ENCODE data around the gene NPEPL1. TPM values are rescaled to one million over a fixed set of nuclear protein-coding genes. Genes with fewer than 3 reads are reported as not detected.

NPEPL1 gene
- total RNA-seq, 6 donors from 2014 or later = 19.4 to 198 (median 50.9) TPM

GRCh38 chr20:58753267-58753921 lies 60.8 kb downstream of the NPEPL1 start:
- H3K4me3 ChIP-seq = no peak overlapping the region
- ATAC-seq (ENCODE audit: low FRiP score in 2 of 2) (no peak), DNase-seq (no peak)
- no peaks in the 10 kb centered on the region for H3K4me1 ChIP-seq
- H3K9me3 ChIP-seq = no peaks in the 10 kb centered on the region
- H3K36me3 ChIP-seq = no peaks in the 10 kb centered on the region
- 74 to 78% methylated on average over 14 of the region's 14 CpGs for WGBS, 2 donors
- H3K27ac ChIP-seq = no peak overlapping the region
- no peaks in the 10 kb centered on the region for H3K27me3 ChIP-seq
- no peak for TF ChIP-seq CTCF (IDR thresholded peaks at IDR 0.05)
- no peak for TF ChIP-seq POLR2AphosphoS5 (IDR thresholded peaks at IDR 0.05)
- no peak for TF ChIP-seq EP300 (IDR thresholded peaks at IDR 0.05)
- no peak for TF ChIP-seq POLR2A (IDR thresholded peaks at IDR 0.05)

GRCh38 chr20:58753922-58754551 lies 61.4 kb downstream of the NPEPL1 start:
- no peaks in the 10 kb centered on the region for H3K4me1 ChIP-seq
- no peaks in the 10 kb centered on the region for H3K27me3 ChIP-seq
- DNase-seq (peak in 1 of 2 donors; percentile 29), ATAC-seq (ENCODE audit: low FRiP score in 2 of 2) (no peak)
- TF ChIP-seq CTCF (IDR thresholded peaks at IDR 0.05) (no peak), POLR2AphosphoS5 (IDR thresholded peaks at IDR 0.05) (no peak)
- H3K4me3 ChIP-seq = no peak overlapping the region
- WGBS, 2 donors = 72 to 83% methylated on average over 13 to 17 of the region's 17 CpGs
- H3K9me3 ChIP-seq = no peaks in the 10 kb centered on the region
- no peak overlapping the region for H3K27ac ChIP-seq
- no peaks in the 10 kb centered on the region for H3K36me3 ChIP-seq

- no peak for DNase-seq
- no peaks in the 10 kb centered on the region for H3K36me3 ChIP-seq
- no peak overlapping the region for H3K4me3 ChIP-seq
- no peak for ATAC-seq (ENCODE audit: low FRiP score in 2 of 2)
- TF ChIP-seq POLR2A (IDR thresholded peaks at IDR 0.05) = no peak
- no peak for TF ChIP-seq CTCF (IDR thresholded peaks at IDR 0.05)
- no peak for TF ChIP-seq POLR2AphosphoS5 (IDR thresholded peaks at IDR 0.05)
- no peaks in the 10 kb centered on the region for H3K27me3 ChIP-seq
- 78 to 80% methylated on average over 7 to 8 of the region's 8 CpGs for WGBS, 2 donors
- H3K27ac ChIP-seq = no peak overlapping the region
- no peaks in the 10 kb centered on the region for H3K9me3 ChIP-seq
- H3K4me1 ChIP-seq = no peaks in the 10 kb centered on the region
Measured at GRCh38 chr20:58754584-58754983, 62.0 kb downstream of the NPEPL1 start.

GRCh38 chr20:58755062-58755697 lies 62.6 kb downstream of the NPEPL1 start:
- 89 to 92% methylated on average over 18 of the region's 18 CpGs for WGBS, 2 donors
- ATAC-seq (ENCODE audit: low FRiP score in 2 of 2) (no peak), DNase-seq (no peak)
- H3K4me3 ChIP-seq = no peak overlapping the region
- H3K9me3 ChIP-seq = no peaks in the 10 kb centered on the region
- H3K27me3 ChIP-seq = no peaks in the 10 kb centered on the region
- H3K27ac ChIP-seq = no peak overlapping the region
- H3K36me3 ChIP-seq = no peaks in the 10 kb centered on the region
- H3K4me1 ChIP-seq = no peaks in the 10 kb centered on the region
- no peak for TF ChIP-seq CTCF (IDR thresholded peaks at IDR 0.05)
- TF ChIP-seq POLR2A (IDR thresholded peaks at IDR 0.05) = no peak
- TF ChIP-seq POLR2AphosphoS5 (IDR thresholded peaks at IDR 0.05) = no peak
- TF ChIP-seq EP300 (IDR thresholded peaks at IDR 0.05) = no peak
